HG02870 (cell line): ENCODE measurements around the gene KLF16.

Source experiments
- ATAC-seq: cut with Tn5 transposase; IDR thresholded peaks from one replicate; pipeline ENCODE4 v1.9.1; 2021; ENCODE audit warnings: mild to moderate bottlenecking, moderate library complexity; ENCODE audit not compliant: unreplicated experiment

Gene KLF16

GRCh38 chr19:1871140-1871597, 7.8 kb upstream of the KLF16 start:
- no peak for ATAC-seq

GRCh38 chr19:1868971-1869370, 5.6 kb upstream of the KLF16 start:
- ATAC-seq: no peak

GRCh38 chr19:1867349-1867724, 4.0 kb upstream of the KLF16 start:
- no peak for ATAC-seq

- no peak for ATAC-seq
Observed at GRCh38 chr19:1866693-1867348, 3.4 kb upstream of the KLF16 start.

- no peak for ATAC-seq
Observed at GRCh38 chr19:1865172-1866010, 2.0 kb upstream of the KLF16 start.

- ATAC-seq: no peak
Observed at GRCh38 chr19:1864480-1865171, 1.2 kb upstream of the KLF16 start.

GRCh38 chr19:1863638-1864479, 480 bp upstream of the KLF16 start:
- peak; percentile 55 for ATAC-seq

GRCh38 chr19:1862424-1863327, 703 bp downstream of the KLF16 start:
- ATAC-seq: no peak

GRCh38 chr19:1862068-1862423, 1.3 kb downstream of the KLF16 start:
- ATAC-seq: no peak

GRCh38 chr19:1861599-1862031, 1.8 kb downstream of the KLF16 start:
- no peak for ATAC-seq

- ATAC-seq: no peak
Observed at GRCh38 chr19:1860821-1861598, 2.4 kb downstream of the KLF16 start.

- ATAC-seq: no peak
Observed at GRCh38 chr19:1860042-1860775, 3.2 kb downstream of the KLF16 start.

- ATAC-seq: no peak
Observed at GRCh38 chr19:1859331-1859781, 4.0 kb downstream of the KLF16 start.

- no peak for ATAC-seq
Observed at GRCh38 chr19:1858412-1859081, 4.8 kb downstream of the KLF16 start.

GRCh38 chr19:1857648-1858326, 5.6 kb downstream of the KLF16 start:
- ATAC-seq: no peak

- ATAC-seq: no peak
Observed at GRCh38 chr19:1856698-1857603, 6.4 kb downstream of the KLF16 start.
